Glutamatergic neuron (in vitro differentiated cells): ENCODE results near the gene FAAH. TPM values are rescaled to one million over a fixed set of nuclear protein-coding genes. Genes with fewer than 3 reads are reported as not detected.

ENCODE experiments used
- DNase-seq: peaks from one replicate; pipeline ENCODE4 v3.0.0; 2022
- H3K27ac Mint-ChIP-seq: one replicate; pipeline ENCODE4 v1.8.0; 2020; ENCODE audit warnings: mild to moderate bottlenecking, mixed read lengths, inconsistent platforms; ENCODE audit not compliant: unreplicated experiment
- H3K27me3 Mint-ChIP-seq: one replicate; pipeline ENCODE4 v1.8.0; 2020; ENCODE audit warnings: mild to moderate bottlenecking, moderate library complexity, mixed read lengths, inconsistent platforms; ENCODE audit not compliant: unreplicated experiment
- H3K36me3 Mint-ChIP-seq: one replicate; pipeline ENCODE4 v1.8.0; 2020; ENCODE audit warnings: mild to moderate bottlenecking, mixed read lengths, inconsistent platforms; ENCODE audit not compliant: unreplicated experiment
- H3K4me1 Mint-ChIP-seq: one replicate; pipeline ENCODE4 v1.8.0; 2020; ENCODE audit warnings: mild to moderate bottlenecking, low read depth, mixed read lengths, inconsistent platforms; ENCODE audit not compliant: unreplicated experiment
- H3K4me3 Mint-ChIP-seq: one replicate; pipeline ENCODE4 v1.8.0; 2020; ENCODE audit warnings: mild to moderate bottlenecking, mixed read lengths, inconsistent platforms; ENCODE audit not compliant: unreplicated experiment
- H3K9me3 Mint-ChIP-seq: one replicate; pipeline ENCODE4 v1.8.0; 2020; ENCODE audit warnings: mild to moderate bottlenecking, moderate library complexity, mixed read lengths, inconsistent platforms; ENCODE audit not compliant: unreplicated experiment
- CTCF ChIP-seq: fragments of 200-600 bp; sonication (generic); IDR thresholded peaks from one replicate; pipeline ENCODE4 v1.5.0; 2021; ENCODE audit not compliant: partially characterized antibody, unreplicated experiment
- total RNA-seq: library from RNA; stranded (reverse); fragmentation: NEBNext Ultra II Directional; extraction: Animal tissue kit (Norgen Biotek cat#: 25700); gene quantifications from one replicate; pipeline ENCODE4 v1.2.1, GENCODE V29; 2021; ENCODE audit not compliant: unreplicated experiment

FAAH gene
- total RNA-seq, 1 donor from 2014 or later: 1.7 TPM

GRCh38 chr1:46411601-46412341 lies 17.7 kb downstream of the FAAH start:
- Mint-ChIP-seq H3K27me3 (peaks cover 9% of the 10 kb centered on the region), H3K36me3 (no peaks in the 10 kb centered on the region), H3K4me1 (peaks cover 2% of the 10 kb centered on the region), H3K27ac (no peak overlapping the region), H3K9me3 (peaks cover 3% of the 10 kb centered on the region), H3K4me3 (no peak overlapping the region)
- no peak for DNase-seq
- TF ChIP-seq CTCF: peak; percentile 70

GRCh38 chr1:46412893-46413595 lies 18.9 kb downstream of the FAAH start:
- no peak for TF ChIP-seq CTCF
- H3K27ac Mint-ChIP-seq: no peak overlapping the region
- H3K36me3 Mint-ChIP-seq: no peaks in the 10 kb centered on the region
- no peak for DNase-seq
- H3K4me1 Mint-ChIP-seq: no peaks in the 10 kb centered on the region
- H3K4me3 Mint-ChIP-seq: no peak overlapping the region
- peaks cover 4% of the 10 kb centered on the region for H3K27me3 Mint-ChIP-seq
- peaks cover 5% of the 10 kb centered on the region for H3K9me3 Mint-ChIP-seq

GRCh38 chr1:46413596-46413985 lies 19.5 kb downstream of the FAAH start:
- Mint-ChIP-seq H3K9me3 (peaks cover 5% of the 10 kb centered on the region), H3K36me3 (no peaks in the 10 kb centered on the region), H3K4me1 (no peaks in the 10 kb centered on the region), H3K4me3 (no peak overlapping the region), H3K27ac (no peak overlapping the region), H3K27me3 (peaks cover 4% of the 10 kb centered on the region)
- peak; percentile 65 for DNase-seq
- peak; percentile 66 for TF ChIP-seq CTCF

GRCh38 chr1:46415514-46415913 lies 21.4 kb downstream of the FAAH start:
- Mint-ChIP-seq H3K36me3 (no peaks in the 10 kb centered on the region), H3K27me3 (peaks cover 9% of the 10 kb centered on the region), H3K9me3 (peaks cover 7% of the 10 kb centered on the region), H3K27ac (no peak overlapping the region), H3K4me3 (no peak overlapping the region), H3K4me1 (no peaks in the 10 kb centered on the region)
- TF ChIP-seq CTCF: no peak
- DNase-seq: no peak

- no peak overlapping the region for H3K4me3 Mint-ChIP-seq
- peaks cover 4% of the 10 kb centered on the region for H3K36me3 Mint-ChIP-seq
- peaks cover 7% of the 10 kb centered on the region for H3K9me3 Mint-ChIP-seq
- H3K27ac Mint-ChIP-seq: no peak overlapping the region
- no peak for TF ChIP-seq CTCF
- no peaks in the 10 kb centered on the region for H3K4me1 Mint-ChIP-seq
- DNase-seq: no peak
- peaks cover 16% of the 10 kb centered on the region for H3K27me3 Mint-ChIP-seq
These were observed 24.9 kb downstream of the FAAH start for GRCh38 chr1:46418976-46419375.
